Naive thymus-derived CD8-positive, alpha-beta T cell (primary cell): ENCODE measurements around the gene CFL1. TPM values are rescaled to one million over a fixed set of nuclear protein-coding genes. Genes with fewer than 3 reads are reported as not detected.
A peak's percentile ranks its signal among the peaks of the same experiment; 100 is the strongest.
"Not testable (repeated sequence)": the region's sequence is repeated elsewhere in the genome, so short reads cannot be mapped to it uniquely, and the experiment has no call there.

Experiments used
- ATAC-seq, 2 donors: fragments of 150-1000 bp; cut with Tn5 transposase in 1 of 2; sonication (Bioruptor Pico), chemical (Tn5 transposase) in 1 of 2; 1 replicate in 1 of 2; 2 replicates in 1 of 2; pipeline ENCODE4 v1.10.0; 2021; ENCODE audit warnings: mild to moderate bottlenecking in 2 of 2, moderate library complexity in 2 of 2
- POLR2A ChIA-PET: fragments of 350-600 bp; sonication (Branson Sonifier 250); formaldehyde crosslinking; loops from one replicate; lab custom pipeline; 2021; ENCODE audit warnings: antibody characterized with exemption; lab: Charles Lee
- DNase-seq, 10 donors: peaks; one replicate each; pipeline versions ENCODE4 v3.0.0 to v3.0.0-alpha.2; 2020 to 2022
- H3K27ac Mint-ChIP-seq, 10 donors: one replicate each; pipeline ENCODE4 v1.8.0; 2020 to 2022; ENCODE audit warnings: mild to moderate bottlenecking in 10 of 10, mixed read lengths in 10 of 10, moderate library complexity in 4 of 10, inconsistent platforms in 1 of 10
- H3K27me3 Mint-ChIP-seq, 5 donors: one replicate each; pipeline ENCODE4 v1.8.0; 2021 to 2022; ENCODE audit warnings: mixed read lengths in 5 of 5
- H3K36me3 Mint-ChIP-seq, 3 donors: one replicate each; pipeline ENCODE4 v1.8.0; 2020 to 2022; ENCODE audit warnings: mixed read lengths in 3 of 3, mild to moderate bottlenecking in 2 of 3, inconsistent platforms in 1 of 3
- H3K4me1 Mint-ChIP-seq, 4 donors: one replicate each; pipeline ENCODE4 v1.8.0; 2021 to 2022; ENCODE audit warnings: mixed read lengths in 4 of 4
- H3K4me3 Mint-ChIP-seq, 10 donors: one replicate each; pipeline ENCODE4 v1.8.0; 2020 to 2022; ENCODE audit warnings: mild to moderate bottlenecking in 10 of 10, mixed read lengths in 10 of 10, moderate library complexity in 6 of 10, inconsistent platforms in 1 of 10
- H3K9me3 Mint-ChIP-seq, 9 donors: one replicate each; pipeline ENCODE4 v1.8.0; 2020 to 2022; ENCODE audit warnings: mixed read lengths in 9 of 9, mild to moderate bottlenecking in 3 of 9, inconsistent platforms in 1 of 9, moderate library complexity in 1 of 9
- polyA plus RNA-seq, 3 donors: library from polyadenylated mRNA; unstranded; fragments of 300-500 nt; fragmentation: Illumina TruSeq; gene quantifications; one replicate each; pipeline ENCODE4 v1.2.3, GENCODE V29; 2021
- total RNA-seq, 8 experiments: library from RNA in 2 of 8; stranded (reverse) in 2 of 8; gene quantifications; one replicate each; pipeline ENCODE4 v1.2.3 and lab custom pipeline; 2021 to 2026

Gene CFL1
- total and polyA plus RNA-seq, 5 experiments from 2014 or later: 486 to 2,575 (median 2,347) TPM

DNA sequence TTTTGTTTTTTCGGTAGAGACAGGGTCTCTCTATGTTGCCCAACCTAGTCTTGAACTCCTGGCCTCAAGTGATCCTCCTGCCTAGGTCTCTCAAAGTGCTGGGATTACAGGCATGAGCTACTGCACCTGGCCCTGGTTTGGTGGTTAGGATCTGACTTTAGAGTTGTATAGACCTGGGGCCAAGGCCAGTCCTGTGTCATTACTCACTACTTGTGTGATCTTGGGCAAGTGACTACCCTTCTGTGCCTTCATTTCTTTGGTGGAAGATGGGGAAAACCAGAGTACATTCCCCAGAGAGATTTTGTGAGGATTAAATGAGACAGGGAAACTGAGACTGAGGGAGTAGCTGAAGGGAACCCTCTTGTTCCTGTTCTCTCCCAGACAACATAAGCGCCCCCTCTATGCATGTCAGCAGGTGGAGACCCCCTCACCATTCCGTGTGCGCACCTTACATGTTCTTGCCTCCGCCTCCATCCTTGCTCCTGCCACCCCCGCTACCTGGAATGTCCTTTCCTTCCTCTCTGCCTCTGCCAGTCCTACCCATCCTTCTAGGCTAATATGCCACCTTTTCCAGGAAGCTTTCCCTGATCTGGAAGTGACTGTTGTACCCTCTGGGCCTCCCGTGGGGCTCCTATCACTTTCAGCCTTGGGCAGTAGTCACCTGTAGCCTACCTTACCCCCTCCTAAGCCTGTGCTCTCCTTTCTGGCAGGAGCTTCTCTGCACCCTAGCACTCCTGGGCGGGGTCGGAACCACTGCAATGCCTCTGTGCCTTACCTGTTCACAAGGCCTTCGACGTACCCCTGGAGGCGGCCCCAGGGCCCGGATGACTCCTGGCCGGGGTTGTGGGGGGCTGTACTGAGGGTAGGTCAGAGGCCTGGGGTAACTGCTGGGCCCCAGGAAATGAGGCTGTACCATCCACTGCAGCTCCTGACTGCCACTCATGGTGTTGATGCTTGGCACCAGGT, 38.3 kb upstream of the CFL1 start:
- H3K27ac Mint-ChIP-seq: peak overlapping the region in 5 of 10 donors; percentile 29 to 69 (median 67)
- H3K36me3 Mint-ChIP-seq: no peaks in the 10 kb centered on the region
- peaks cover 0 to 3% (median 0%) of the 10 kb centered on the region in 5 donors for H3K27me3 Mint-ChIP-seq
- DNase-seq (no peak), ATAC-seq (no peak)
- peaks cover 13 to 47% (median 39%) of the 10 kb centered on the region in 4 donors for H3K4me1 Mint-ChIP-seq
- POLR2A ChIA-PET: interaction anchor here (1.1 to 12.2 kb wide), 5 partner anchors 9 to 37 kb away, joined by 4 to 209 read pairs (median 11); partner anchors contain the start of genes C11orf68, CTSW, DRAP1 and EFEMP2
- peak overlapping the region in 5 of 10 donors; percentile 15 to 71 (median 58) for H3K4me3 Mint-ChIP-seq
- no peaks in the 10 kb centered on the region for H3K9me3 Mint-ChIP-seq

DNA sequence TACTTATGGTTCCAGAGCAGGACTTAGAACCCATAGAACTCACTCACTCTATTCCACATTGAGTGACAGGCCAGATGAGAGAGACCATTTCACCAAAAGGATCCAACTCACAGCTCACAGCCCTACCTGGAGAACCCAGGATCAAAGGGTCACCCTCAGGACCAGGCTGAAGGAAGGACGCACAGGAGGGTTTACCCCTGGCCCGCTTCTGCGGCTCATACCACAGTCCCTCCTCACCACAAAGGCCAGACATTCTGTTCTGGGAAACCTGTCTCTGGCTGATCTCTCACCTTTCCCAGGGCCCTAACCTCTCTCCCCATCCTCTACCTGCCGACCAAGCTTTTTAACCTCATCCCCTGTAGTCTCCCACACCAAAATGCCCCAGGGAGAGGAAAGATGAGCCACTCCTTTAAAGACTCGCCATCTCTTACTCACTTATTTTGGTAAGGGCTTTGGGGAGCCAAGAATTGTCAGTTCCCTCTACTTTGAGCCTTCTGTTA, 37.6 kb upstream of the CFL1 start:
- DNase-seq (no peak), ATAC-seq (no peak)
- no peaks in the 10 kb centered on the region for H3K9me3 Mint-ChIP-seq
- H3K27ac Mint-ChIP-seq: peak overlapping the region in 7 of 10 donors; percentile 14 to 83 (median 62)
- H3K4me3 Mint-ChIP-seq: peak overlapping the region in 6 of 10 donors; percentile 3 to 71 (median 52)
- peaks cover 12 to 42% (median 38%) of the 10 kb centered on the region in 4 donors for H3K4me1 Mint-ChIP-seq
- H3K27me3 Mint-ChIP-seq: peaks cover 0 to 3% (median 0%) of the 10 kb centered on the region in 5 donors
- POLR2A ChIA-PET: interaction anchor here (1.1 to 12.2 kb wide), 4 partner anchors 10 to 36 kb away, joined by 4 to 209 read pairs (median 94); partner anchors contain the start of genes C11orf68, CTSW, DRAP1 and EFEMP2
- H3K36me3 Mint-ChIP-seq: no peaks in the 10 kb centered on the region

GRCh38 chr11:65894034-65894591, 36.1 kb upstream of the CFL1 start:
- Mint-ChIP-seq H3K4me1 (peaks cover 24 to 53% (median 50%) of the 10 kb centered on the region in 4 donors), H3K36me3 (no peaks in the 10 kb centered on the region), H3K27me3 (peaks cover 0 to 3% (median 0%) of the 10 kb centered on the region in 5 donors), H3K27ac (peak overlapping the region; percentile 79 to 96 (median 92)), H3K4me3 (peak overlapping the region; percentile 75 to 94 (median 84)), H3K9me3 (no peaks in the 10 kb centered on the region)
- ATAC-seq (no peak), DNase-seq (peak in 3 of 10 donors; percentile 20 to 30 (median 28))
- POLR2A ChIA-PET: interaction anchor here (0.6 to 16.8 kb wide), 13 partner anchors 10 to 397 kb away, joined by 3 to 405 read pairs (median 6); partner anchors contain the start of genes BANF1, C11orf68, CFL1 and CTSW

- H3K4me3 Mint-ChIP-seq: peak overlapping the region; percentile 79 to 94 (median 84)
- H3K4me1 Mint-ChIP-seq: peaks cover 32 to 63% (median 57%) of the 10 kb centered on the region in 4 donors
These were observed 34.8 kb upstream of the CFL1 start for GRCh38 chr11:65892661-65893317.

GRCh38 chr11:65892137-65892540, 34.2 kb upstream of the CFL1 start:
- H3K9me3 Mint-ChIP-seq, H3K36me3 Mint-ChIP-seq, H3K27me3 Mint-ChIP-seq: not testable (repeated sequence)
- peak overlapping the region; percentile 79 to 96 (median 92) for H3K27ac Mint-ChIP-seq
- ATAC-seq (peak in 1 of 2 donors; percentile 7), DNase-seq (peak in 4 of 10 donors; percentile 31 to 39 (median 33))
- POLR2A ChIA-PET: interaction anchor here (0.6 to 16.8 kb wide), 10 partner anchors 8 to 74 kb away, joined by 3 to 405 read pairs (median 78); partner anchors contain the start of genes C11orf68, CFL1, CTSW and DRAP1
- H3K4me1 Mint-ChIP-seq: peaks cover 34 to 70% (median 61%) of the 10 kb centered on the region in 4 donors
- peak overlapping the region; percentile 79 to 94 (median 84) for H3K4me3 Mint-ChIP-seq

More at GRCh38 chr11:65892661-65893317, 34.8 kb upstream of the CFL1 start:
- H3K9me3 Mint-ChIP-seq: no peaks in the 10 kb centered on the region
- no peaks in the 10 kb centered on the region for H3K27me3 Mint-ChIP-seq
- H3K27ac Mint-ChIP-seq: peak overlapping the region; percentile 79 to 96 (median 92)
- DNase-seq: no peak
- no peaks in the 10 kb centered on the region for H3K36me3 Mint-ChIP-seq
- no peak for ATAC-seq
- POLR2A ChIA-PET: interaction anchor here (0.8 to 16.8 kb wide), 11 partner anchors 8 to 396 kb away, joined by 3 to 405 read pairs (median 9); partner anchors contain the start of genes C11orf68, CFL1, CTSW and DRAP1

GRCh38 chr11:65891219-65892136, 33.5 kb upstream of the CFL1 start:
- Mint-ChIP-seq H3K4me1 (peaks cover 34 to 76% (median 68%) of the 10 kb centered on the region in 4 donors), H3K36me3 (peaks cover 0 to 3% (median 0%) of the 10 kb centered on the region in 3 donors), H3K27me3 (no peaks in the 10 kb centered on the region), H3K9me3 (no peaks in the 10 kb centered on the region), H3K27ac (peak overlapping the region; percentile 79 to 96 (median 92)), H3K4me3 (peak overlapping the region; percentile 79 to 94 (median 84))
- POLR2A ChIA-PET: interaction anchor here (0.5 to 16.8 kb wide), 27 partner anchors 9 to 1965 kb away, joined by 3 to 405 read pairs (median 7); partner anchors contain the start of genes AP5B1, BANF1, C11orf68 and CD248
- ATAC-seq (no peak), DNase-seq (peak in 3 of 10 donors; percentile 21 to 27 (median 26))

GRCh38 chr11:65890324-65891218, 32.6 kb upstream of the CFL1 start, which contains the start of gene CCDC85B:
Gene CCDC85B, plus strand, starts transcription at chr11:65890673. Its CDS starts 111 bp downstream, at chr11:65890784.
- Mint-ChIP-seq H3K9me3 (no peaks in the 10 kb centered on the region), H3K27me3 (no peaks in the 10 kb centered on the region), H3K27ac (peak within 1 kb of the TSS; percentile 94 to 100 (median 99)), H3K4me3 (peak within 1 kb of the TSS; percentile 87 to 96 (median 90)), H3K4me1 (peaks cover 34 to 77% (median 68%) of the 10 kb centered on the region in 4 donors), H3K36me3 (peaks cover 0 to 8% (median 0%) of the 10 kb centered on the region in 3 donors)
- ATAC-seq (peak; percentile 69 to 73), DNase-seq (peak; percentile 96 to 99 (median 99))
- POLR2A ChIA-PET: interaction anchor here (0.5 to 16.8 kb wide), 34 partner anchors 10 to 1964 kb away, joined by 3 to 405 read pairs (median 7); partner anchors contain the start of genes AP5B1, BANF1, C11orf68 and CD248

- Mint-ChIP-seq H3K4me3 (peak within 1 kb of the TSS; percentile 87 to 96 (median 90)), H3K9me3 (no peaks in the 10 kb centered on the region), H3K27ac (peak within 1 kb of the TSS; percentile 94 to 100 (median 99)), H3K27me3 (no peaks in the 10 kb centered on the region), H3K36me3 (peaks cover 0 to 26% (median 0%) of the 10 kb centered on the region in 3 donors), H3K4me1 (peaks cover 38 to 79% (median 72%) of the 10 kb centered on the region in 4 donors)
- POLR2A ChIA-PET: interaction anchor here (0.8 to 16.8 kb wide), 22 partner anchors 12 to 324 kb away, joined by 3 to 405 read pairs (median 6); partner anchors contain the start of genes BANF1, C11orf68, CFL1 and CTSW
- ATAC-seq (peak; percentile 50 to 57), DNase-seq (peak; percentile 85 to 98 (median 91))
These were observed 30.3 kb upstream of the CFL1 start, which contains the start of gene FIBP for GRCh38 chr11:65888163-65888814. Gene FIBP, minus strand, starts transcription at chr11:65888471. Its CDS starts 53 bp downstream, at chr11:65888418.

- H3K36me3 Mint-ChIP-seq: peaks cover 0 to 28% (median 0%) of the 10 kb centered on the region in 3 donors
- peak in 2 of 10 donors; percentile 9 to 22 for DNase-seq
- no peaks in the 10 kb centered on the region for H3K9me3 Mint-ChIP-seq
- POLR2A ChIA-PET: interaction anchor here (0.7 to 16.8 kb wide), 21 partner anchors 13 to 1016 kb away, joined by 3 to 405 read pairs (median 5); partner anchors contain the start of genes BANF1, C11orf68, CFL1 and CTSW
- no peak for ATAC-seq
- peak overlapping the region; percentile 94 to 100 (median 99) for H3K27ac Mint-ChIP-seq
- H3K27me3 Mint-ChIP-seq: no peaks in the 10 kb centered on the region
- peaks cover 37 to 74% (median 67%) of the 10 kb centered on the region in 4 donors for H3K4me1 Mint-ChIP-seq
- peak overlapping the region; percentile 87 to 96 (median 90) for H3K4me3 Mint-ChIP-seq
These were observed 29.8 kb upstream of the CFL1 start for GRCh38 chr11:65887723-65888162.
